Esophagus squamous epithelium (tissue), 5 donors: ENCODE results near the gene HS6ST2. TPM values are rescaled to one million over a fixed set of nuclear protein-coding genes. Genes with fewer than 3 reads are reported as not detected.

ENCODE experiments used
- DNase-seq: peaks from one replicate; lab custom pipeline; 2025; lab: John Stamatoyannopoulos, UW
- H3K27ac ChIP-seq, 4 donors: fragments of 200-600 bp; sonication (generic); one replicate each; pipeline ENCODE4 v1.5.1; 2016 to 2019; ENCODE audit warnings: mild to moderate bottlenecking in 1 of 4
- H3K27me3 ChIP-seq, 4 donors: fragments of 200-600 bp; sonication (generic); 1 replicate in 3 of 4; 2 replicates in 1 of 4; pipeline versions ENCODE4 v1.5.1 to v1.6.0; 2017 to 2021; ENCODE audit warnings: antibody characterized with exemption in 1 of 4
- H3K36me3 ChIP-seq, 3 donors: fragments of 200-600 bp; sonication (generic); one replicate each; pipeline ENCODE4 v1.5.1; 2016 to 2019
- H3K4me1 ChIP-seq, 3 donors: fragments of 200-600 bp; sonication (generic); one replicate each; pipeline ENCODE4 v1.5.1; 2017 to 2019
- H3K4me3 ChIP-seq, 4 donors: fragments of 200-600 bp; sonication (generic); 1 replicate in 3 of 4; 2 replicates in 1 of 4; pipeline ENCODE4 v1.5.1; 2016 to 2019; ENCODE audit warnings: mild to moderate bottlenecking in 2 of 4, moderate library complexity in 1 of 4
- H3K9me3 ChIP-seq, 3 donors: fragments of 200-600 bp; sonication (generic); one replicate each; pipeline ENCODE4 v1.5.1; 2016 to 2019
- CTCF ChIP-seq, 6 experiments: fragments of 450-650 bp in 4 of 6; fragments of 200-600 bp in 2 of 6; sonication (generic) in 2 of 6; IDR thresholded peaks; one replicate each; pipeline ENCODE4 v1.5.1; 2016 to 2019; ENCODE audit warnings: antibody characterized with exemption in 6 of 6, mild to moderate bottlenecking in 4 of 6, moderate library complexity in 4 of 6
- POLR2A ChIP-seq, 4 donors: fragments of 450-650 bp; IDR thresholded peaks; one replicate each; pipeline ENCODE4 v1.6.1; 2017; ENCODE audit warnings: antibody characterized with exemption in 4 of 4, mild to moderate bottlenecking in 4 of 4, moderate library complexity in 3 of 4
- WGBS, 2 donors: methylation state at CpG; one replicate each; pipeline ENCODE4 v1.1.5; 2018; 5-methylcytosine and 5-hydroxymethylcytosine counted together
- intact Hi-C: fragments of 100-400 bp; cut with DNase I; formaldehyde crosslinking; loops from one replicate; pipeline ENCODE4 v1.15.0; 2022
- total RNA-seq, 4 donors: library from RNA; depleted of rRNA; stranded (reverse); fragments of >200 nt; gene quantifications; one replicate each; pipeline ENCODE4 v1.1.0, GENCODE V29; 2016
- donor health status: DM: yes; HTN: yes; CAD: no.

Gene HS6ST2
- total RNA-seq, 4 donors from 2014 or later, result 6.3 to 9.0 (median 7.1) TPM

- Histone ChIP-seq H3K27ac (no peak overlapping the region), H3K4me3 (no peak overlapping the region), H3K36me3 (no peaks in the 10 kb centered on the region), H3K27me3 (peaks cover 0 to 4% (median 0%) of the 10 kb centered on the region in 4 donors), H3K4me1 (no peaks in the 10 kb centered on the region), H3K9me3 (no peaks in the 10 kb centered on the region)
- intact Hi-C loops, result no loop called here
- no peak for TF ChIP-seq CTCF (IDR thresholded peaks at IDR 0.05)
- no peak for DNase-seq
Measured at GRCh38 chrX:132836471-132836870, 122.0 kb downstream of the HS6ST2 start.

GRCh38 chrX:132834741-132835140, 123.7 kb downstream of the HS6ST2 start:
- 56 to 75% methylated on average over 1 of the region's 1 CpG for WGBS, 2 donors
- intact Hi-C loops, result no loop called here
- H3K4me3 ChIP-seq, result no peak overlapping the region
- H3K4me1 ChIP-seq, result no peaks in the 10 kb centered on the region
- H3K36me3 ChIP-seq, result no peaks in the 10 kb centered on the region
- H3K9me3 ChIP-seq, result no peaks in the 10 kb centered on the region
- no peak overlapping the region for H3K27ac ChIP-seq
- peaks cover 0 to 4% (median 0%) of the 10 kb centered on the region in 4 donors for H3K27me3 ChIP-seq
- TF ChIP-seq CTCF (IDR thresholded peaks at IDR 0.05), result no peak
- TF ChIP-seq POLR2A (IDR thresholded peaks at IDR 0.05), result no peak
- DNase-seq, result no peak

- Histone ChIP-seq H3K9me3 (no peaks in the 10 kb centered on the region), H3K27ac (no peak overlapping the region), H3K27me3 (peaks cover 0 to 4% (median 0%) of the 10 kb centered on the region in 4 donors), H3K4me3 (no peak overlapping the region), H3K36me3 (no peaks in the 10 kb centered on the region), H3K4me1 (no peaks in the 10 kb centered on the region)
- no peak for TF ChIP-seq POLR2A (IDR thresholded peaks at IDR 0.05)
- no peak for TF ChIP-seq CTCF (IDR thresholded peaks at IDR 0.05)
- intact Hi-C loops, result no loop called here
- 74 to 97% methylated on average over 4 to 5 of the region's 5 CpGs for WGBS, 2 donors
- no peak for DNase-seq
Measured at GRCh38 chrX:132834109-132834508, 124.3 kb downstream of the HS6ST2 start.

GRCh38 chrX:132833373-132833772, 125.1 kb downstream of the HS6ST2 start:
- H3K36me3 ChIP-seq, result no peaks in the 10 kb centered on the region
- H3K27me3 ChIP-seq, result peaks cover 0 to 4% (median 0%) of the 10 kb centered on the region in 4 donors
- intact Hi-C loops, result no loop called here
- 50 to 78% methylated on average over 1 to 2 of the region's 2 CpGs for WGBS, 2 donors
- DNase-seq, result no peak
- no peak overlapping the region for H3K4me3 ChIP-seq
- no peaks in the 10 kb centered on the region for H3K4me1 ChIP-seq
- no peaks in the 10 kb centered on the region for H3K9me3 ChIP-seq
- no peak overlapping the region for H3K27ac ChIP-seq
- TF ChIP-seq CTCF (IDR thresholded peaks at IDR 0.05), result no peak
- TF ChIP-seq POLR2A (IDR thresholded peaks at IDR 0.05), result no peak

- TF ChIP-seq CTCF (IDR thresholded peaks at IDR 0.05), result no peak
- TF ChIP-seq POLR2A (IDR thresholded peaks at IDR 0.05), result no peak
- no peak overlapping the region for H3K27ac ChIP-seq
- no peaks in the 10 kb centered on the region for H3K27me3 ChIP-seq
- no peaks in the 10 kb centered on the region for H3K9me3 ChIP-seq
- no peaks in the 10 kb centered on the region for H3K4me1 ChIP-seq
- 70 to 87% methylated on average over 5 to 7 of the region's 8 CpGs for WGBS, 2 donors
- no peaks in the 10 kb centered on the region for H3K36me3 ChIP-seq
- H3K4me3 ChIP-seq, result no peak overlapping the region
- intact Hi-C loops, result no loop called here
- DNase-seq, result no peak
Measured at GRCh38 chrX:132831336-132831973, 127.0 kb downstream of the HS6ST2 start.
